HG03103 (cell line): ENCODE data around the gene NUMBL.

Source experiments
- ATAC-seq: cut with Tn5 transposase; IDR thresholded peaks from one replicate; pipeline ENCODE4 v1.9.1; 2021; ENCODE audit warnings: low read depth; ENCODE audit not compliant: unreplicated experiment

Gene NUMBL

DNA sequence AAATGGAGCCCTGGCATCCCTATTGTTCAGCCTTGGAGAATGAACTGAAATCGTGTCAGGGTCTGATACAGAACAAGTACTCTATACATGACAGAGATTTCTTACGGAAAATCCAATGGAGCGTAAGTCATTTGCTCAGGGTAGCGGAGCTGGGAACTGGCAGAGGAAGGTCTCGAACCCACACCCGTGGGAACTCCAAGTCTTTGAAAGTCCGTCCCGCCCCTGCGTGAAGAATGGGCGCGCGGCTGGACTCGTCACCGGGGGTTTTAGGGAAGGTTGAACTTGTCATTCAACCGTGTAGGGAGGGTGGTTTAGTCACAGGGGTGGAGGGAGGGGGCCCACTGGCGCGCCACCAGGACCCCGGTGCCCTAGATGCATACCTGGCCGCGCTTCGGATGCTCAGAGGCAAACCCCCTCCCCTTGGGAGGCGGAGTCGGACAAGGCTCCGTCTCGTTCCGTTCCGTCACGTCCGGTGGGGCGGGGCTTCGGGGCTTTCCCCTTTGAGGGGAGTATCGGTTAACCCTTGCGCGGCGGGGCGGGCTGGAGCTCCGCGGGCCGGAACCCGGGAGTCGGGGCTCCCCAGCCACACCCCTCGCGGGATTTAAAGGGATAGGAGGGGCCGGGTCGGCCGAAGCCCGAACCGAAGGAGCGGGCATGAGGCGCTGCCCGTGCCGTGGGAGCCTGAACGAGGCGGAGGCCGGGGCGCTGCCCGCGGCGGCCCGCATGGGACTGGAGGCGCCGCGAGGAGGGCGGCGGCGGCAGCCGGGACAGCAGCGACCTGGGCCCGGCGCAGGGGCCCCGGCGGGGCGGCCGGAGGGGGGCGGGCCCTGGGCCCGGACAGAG is 26.3 kb upstream of the NUMBL start, which contains the start of the genes COQ8B and ITPKC:
COQ8B (minus strand) TSS at position 405 of the 843 bp plus-strand sequence. CDS start 2,254 bp downstream, outside the sequence.
ITPKC (plus strand) TSS at position 631 of the 843 bp plus-strand sequence; CDS start at position 655, 24 bp downstream.
- ATAC-seq: peak; percentile 54

DNA sequence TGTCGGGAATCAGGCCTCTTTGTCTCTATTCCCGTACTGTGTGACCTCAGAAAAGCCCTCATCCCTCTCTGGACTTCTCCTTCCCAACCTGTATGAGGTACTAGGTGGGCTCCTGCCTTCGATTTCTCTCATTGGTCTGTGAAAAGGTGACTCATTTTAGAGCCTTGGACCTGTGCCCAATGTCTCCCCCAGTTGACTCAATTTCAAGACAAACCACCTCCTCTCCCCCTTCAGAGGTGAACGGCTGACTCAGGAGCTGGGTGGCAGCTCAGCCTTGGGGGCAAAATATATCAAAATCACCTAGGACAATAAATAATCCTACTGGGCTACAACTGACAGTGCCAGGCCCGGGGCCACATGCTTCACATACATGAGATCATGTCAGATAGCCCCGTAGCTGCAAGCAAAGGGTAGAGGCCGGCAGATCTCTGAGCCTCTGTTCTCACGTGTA is 25.6 kb upstream of the NUMBL start:
- ATAC-seq: peak; percentile 1

DNA sequence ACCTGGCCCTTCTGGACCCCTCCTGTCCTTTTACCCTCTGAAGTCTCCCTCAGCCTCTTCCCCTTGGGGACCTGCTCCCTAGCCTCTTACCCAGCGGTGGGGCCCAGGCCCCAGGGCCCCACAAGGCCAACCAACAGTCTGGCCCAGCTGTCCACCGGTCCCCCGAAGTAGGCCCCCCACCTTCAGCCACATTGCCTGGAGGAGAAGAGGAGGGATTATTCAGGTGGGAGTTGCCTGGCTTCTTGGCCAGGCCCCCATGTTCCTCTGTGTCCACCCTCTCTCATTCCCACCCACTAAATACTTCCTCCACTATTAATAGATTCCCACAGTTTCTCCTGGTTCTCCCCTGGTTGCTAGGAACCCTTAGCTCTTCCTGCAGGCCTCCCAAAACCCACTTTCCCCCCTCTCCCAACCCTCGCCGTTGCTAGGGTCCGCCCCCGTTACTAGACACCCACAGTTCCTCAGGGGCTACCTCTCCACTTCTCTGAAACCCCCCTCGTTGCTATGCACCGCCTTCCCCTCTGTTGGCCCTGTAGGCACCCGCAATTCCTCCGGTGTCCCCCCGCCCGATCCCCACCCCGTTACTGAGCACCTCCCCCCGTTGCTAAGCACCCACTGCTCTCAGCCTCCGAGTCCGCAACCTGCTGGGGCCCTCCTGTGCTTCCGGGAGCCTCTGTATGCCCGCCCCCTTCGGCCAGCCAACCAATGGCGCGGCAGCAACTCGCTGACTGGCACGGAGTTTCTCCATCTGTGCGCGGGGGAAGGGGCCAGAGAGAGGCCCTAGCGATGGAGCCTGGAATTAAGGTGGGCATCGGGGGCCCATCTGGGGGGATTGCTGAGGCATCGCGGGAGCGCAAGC is 24.2 kb upstream of the NUMBL start:
- peak; percentile 60 for ATAC-seq

DNA sequence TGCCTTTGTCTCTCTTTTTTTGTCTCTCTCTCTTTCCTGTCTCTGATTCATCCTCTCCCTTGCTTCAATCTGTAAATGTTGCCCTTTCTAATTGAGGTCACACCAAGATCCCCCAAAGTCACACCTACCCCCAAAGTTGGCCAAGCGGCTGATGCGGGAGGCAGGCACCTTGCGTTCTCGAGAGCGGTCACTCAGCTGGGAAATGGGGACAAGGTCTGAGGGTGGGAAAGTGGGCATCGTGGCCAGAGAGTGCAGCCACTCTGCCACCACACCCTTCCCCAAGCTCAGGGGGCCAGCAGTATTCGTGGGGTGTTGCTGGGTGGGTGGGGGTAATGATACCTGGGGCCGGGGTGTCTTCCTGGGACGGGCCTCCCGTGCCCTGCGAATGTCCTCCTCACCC is 23.5 kb upstream of the NUMBL start:
- ATAC-seq: no peak

DNA sequence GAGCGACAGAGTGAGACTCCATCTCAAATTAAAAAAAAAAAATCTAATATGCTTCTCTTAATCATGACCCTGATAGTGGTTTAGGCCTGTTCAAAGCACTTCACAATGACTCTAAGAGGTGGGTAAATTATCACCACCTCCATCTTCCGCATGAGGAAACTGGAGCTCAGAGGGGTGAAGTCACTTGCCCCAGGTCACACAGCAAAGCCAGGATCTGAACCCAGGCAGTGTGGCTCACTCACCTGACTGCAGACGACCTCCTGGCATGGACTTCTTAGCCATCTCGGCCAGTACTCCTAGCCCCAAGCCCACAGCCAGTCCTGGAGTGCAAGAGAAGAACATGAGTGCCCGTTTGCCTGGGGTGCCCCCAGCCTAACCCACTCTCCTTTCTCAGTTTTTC is 19.4 kb upstream of the NUMBL start:
- no peak for ATAC-seq

DNA sequence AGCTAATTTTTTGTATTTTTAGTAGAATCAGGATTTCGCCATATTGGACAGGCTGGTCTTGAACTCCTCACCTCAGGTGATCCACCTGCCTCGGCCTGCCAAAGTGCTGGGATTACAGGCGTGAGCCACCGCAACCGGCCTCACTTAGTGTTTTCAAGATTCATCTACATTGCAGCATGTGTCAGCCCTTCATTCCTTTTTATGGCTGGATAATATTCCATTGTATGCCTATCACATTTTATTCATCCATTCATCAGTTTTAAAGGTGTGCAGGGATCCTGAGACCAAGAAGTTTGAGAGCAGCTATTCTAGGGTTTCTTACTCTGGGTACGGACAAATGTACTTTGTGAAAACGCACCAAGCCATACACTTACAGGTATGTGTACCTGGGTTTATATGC is 17.2 kb upstream of the NUMBL start:
- no peak for ATAC-seq

DNA sequence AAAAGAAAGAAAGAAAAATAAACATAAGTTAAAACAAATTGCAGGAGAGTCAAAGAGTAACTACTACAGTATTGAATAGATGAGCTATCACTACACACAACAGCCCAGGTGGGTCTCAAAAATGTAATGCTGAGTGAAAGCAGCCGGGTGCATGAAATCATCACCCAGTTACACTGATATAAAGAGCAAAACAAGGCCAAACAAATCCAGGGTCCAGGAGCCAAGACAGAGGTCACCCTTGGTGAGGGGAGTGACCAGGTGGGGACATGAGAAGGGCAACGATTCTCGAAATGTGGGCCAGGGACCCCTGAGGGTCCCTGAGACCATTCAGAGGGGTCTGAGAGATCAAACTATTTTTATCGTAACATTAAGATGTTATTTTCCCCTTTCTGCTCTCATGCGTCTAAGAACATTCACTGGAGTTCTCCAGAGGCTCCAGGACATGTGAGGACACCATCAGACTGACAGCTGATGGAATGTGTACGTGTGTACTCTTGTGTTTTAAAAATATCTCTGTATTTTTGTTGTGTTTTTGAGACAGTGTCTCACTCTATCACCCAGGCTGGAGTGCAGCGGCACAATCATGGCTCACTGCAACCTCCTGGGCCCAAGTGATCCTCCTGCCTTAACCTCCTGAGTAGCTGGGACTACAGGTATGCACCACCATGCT is 15.6 kb upstream of the NUMBL start:
- no peak for ATAC-seq

DNA sequence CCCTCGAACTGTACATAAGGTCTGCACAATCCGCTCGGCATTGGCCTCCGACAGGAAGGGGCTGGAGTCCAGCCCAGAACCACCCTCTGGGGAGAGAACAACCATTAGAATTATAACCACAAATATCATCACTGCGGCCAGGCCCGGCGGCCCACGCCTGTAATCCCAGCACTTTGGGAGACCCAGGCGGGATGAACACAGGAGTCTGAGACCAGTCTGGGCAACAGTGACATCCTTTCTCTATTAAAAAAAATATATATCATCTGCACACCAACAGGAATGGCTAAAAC is 14.9 kb upstream of the NUMBL start:
- no peak for ATAC-seq

DNA sequence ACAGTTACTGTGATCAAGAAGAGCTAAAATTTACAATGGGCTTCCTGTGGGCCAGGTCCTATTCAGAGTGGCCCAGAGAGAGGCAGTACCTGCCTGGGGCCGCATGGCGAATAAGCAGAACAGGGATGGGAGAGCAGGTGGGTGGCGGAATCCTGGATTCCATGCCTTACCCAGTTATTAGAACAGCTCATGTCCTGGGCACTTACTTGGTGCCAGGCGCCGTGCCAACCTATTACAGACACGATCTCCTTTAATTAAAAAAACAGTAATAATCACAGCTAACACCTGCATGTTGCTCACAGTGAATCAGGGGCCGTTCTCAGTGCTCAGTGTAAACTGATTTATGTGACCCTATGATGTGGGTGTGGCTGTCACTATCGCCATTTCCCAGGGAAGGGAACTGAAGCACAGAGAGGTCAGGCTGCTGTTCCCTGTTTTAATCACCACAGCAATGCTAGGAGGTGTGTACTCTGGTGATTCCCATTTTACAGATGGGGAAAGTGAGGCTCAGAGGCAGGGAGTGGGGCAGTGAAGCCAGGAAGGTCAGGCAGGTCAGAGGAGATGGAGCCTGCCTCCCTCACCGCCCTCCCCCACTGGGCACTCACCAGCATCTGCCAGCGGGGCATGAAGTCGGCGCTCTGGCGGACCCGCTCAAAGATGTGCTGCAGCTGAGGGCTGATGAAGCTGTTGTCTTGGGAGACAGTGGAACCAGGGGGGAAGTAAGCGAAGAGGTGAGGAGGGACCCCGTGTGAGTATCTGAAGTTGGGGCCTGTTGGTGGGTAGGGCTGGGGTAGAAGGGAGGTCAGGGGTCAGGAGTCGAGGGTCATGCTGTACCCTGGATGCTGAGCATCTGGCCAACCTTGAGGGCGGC is 14.3 kb upstream of the NUMBL start:
- no peak for ATAC-seq

DNA sequence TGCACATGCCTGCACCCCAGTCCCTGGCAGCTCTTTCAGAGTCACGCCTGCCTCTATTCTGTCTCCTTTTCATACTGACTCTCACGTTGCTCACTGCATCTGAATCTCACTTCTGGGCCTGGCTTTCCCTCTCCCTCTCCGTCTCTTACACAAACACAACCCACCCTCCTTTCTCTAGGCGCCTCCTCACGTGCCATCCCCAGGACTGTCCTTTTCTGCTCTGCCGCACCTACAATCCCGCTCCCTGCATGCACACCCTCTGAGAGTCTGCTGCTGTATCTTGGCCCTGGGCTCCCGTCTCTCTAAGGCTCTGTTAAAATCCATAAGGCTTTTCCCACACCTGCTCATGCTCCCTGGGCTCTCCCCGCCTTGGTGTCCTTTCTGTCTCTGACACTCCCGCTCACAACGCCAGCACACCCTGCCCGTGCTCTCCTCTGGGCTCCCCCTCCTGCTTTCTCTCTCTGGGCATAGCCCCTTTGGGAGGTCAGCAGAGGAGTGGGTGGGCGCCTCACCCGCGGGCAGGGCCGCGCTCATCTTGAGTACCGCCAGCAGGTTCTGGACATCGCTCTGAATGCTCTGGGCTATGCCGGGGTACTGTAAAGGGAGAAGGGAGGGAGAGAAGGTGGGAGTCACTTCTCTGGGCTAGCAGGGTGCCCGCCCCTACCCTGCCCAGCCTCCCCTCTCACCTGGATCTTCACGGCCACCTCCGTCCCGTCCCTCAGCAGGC is 12.7 kb upstream of the NUMBL start:
- ATAC-seq: no peak

DNA sequence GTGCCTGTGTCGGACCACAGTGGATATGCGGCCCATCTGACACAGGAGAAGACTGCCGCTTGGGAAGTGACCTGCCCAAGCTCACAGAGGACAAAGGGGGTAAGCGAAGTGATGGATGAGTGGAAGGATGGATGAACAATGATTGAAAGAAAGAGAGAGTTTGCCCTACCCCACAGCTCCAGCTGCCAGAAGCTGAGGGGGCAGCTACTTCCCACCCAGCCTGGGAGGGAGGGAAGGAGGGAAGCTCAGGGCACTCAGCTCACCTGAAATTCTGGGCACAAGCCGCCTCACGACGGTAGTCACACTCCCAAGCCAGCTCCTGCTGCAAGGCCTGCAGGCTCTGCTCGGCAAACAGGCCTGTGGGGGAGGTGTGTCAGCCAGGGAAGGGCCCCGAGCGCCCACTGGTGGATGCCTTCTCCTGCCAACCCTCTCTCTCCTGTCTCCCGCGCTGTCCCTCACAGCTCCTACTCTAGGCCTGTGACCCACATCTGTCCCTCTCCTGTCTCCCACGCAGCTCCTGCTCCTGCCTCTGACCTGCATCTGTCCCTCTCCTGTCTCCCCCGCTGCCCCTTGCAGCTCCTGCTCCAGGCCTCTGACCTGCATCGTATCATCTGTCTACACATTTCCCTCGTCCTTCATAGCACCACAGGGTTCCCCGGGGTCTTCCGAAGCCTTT is 12.0 kb upstream of the NUMBL start:
- no peak for ATAC-seq

DNA sequence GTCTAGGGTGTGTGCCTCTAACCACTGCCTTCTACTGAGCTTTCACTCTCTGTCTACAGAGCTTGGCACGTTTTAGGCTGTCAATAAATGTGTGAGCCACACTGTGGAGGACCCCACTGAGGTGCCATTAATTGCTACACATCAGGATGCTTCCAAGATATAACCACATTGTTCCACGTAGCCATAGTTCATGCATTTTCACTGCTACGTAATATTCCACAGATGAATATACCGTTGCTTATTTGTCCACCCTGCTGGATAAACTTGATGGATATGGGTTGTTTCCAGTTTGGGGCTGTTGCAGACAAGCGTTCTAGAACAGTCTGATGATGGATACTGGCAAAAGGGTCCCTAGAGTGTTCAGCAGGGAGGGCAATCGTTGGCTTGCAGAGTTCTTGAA is 11.3 kb upstream of the NUMBL start:
- no peak for ATAC-seq

DNA sequence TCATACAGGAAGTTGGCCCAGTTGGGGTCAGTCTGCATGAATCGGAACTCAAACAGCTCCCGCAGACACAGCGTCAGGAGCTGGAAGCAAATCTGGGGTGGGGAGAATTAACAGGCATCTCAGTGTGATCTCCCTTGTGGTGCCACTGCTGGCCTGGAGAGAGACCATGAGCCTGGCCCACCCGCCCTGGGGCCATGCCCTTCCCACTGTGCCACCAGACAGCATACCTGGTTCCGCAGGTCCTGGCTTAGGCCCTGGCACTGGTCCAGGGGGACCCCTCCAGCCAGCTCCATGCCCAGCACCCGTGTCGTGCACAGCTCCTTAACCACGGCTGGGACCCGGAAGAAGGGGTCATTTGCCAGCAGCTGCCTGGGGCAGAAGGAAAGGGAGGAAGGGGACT is 9.6 kb upstream of the NUMBL start:
- no peak for ATAC-seq

DNA sequence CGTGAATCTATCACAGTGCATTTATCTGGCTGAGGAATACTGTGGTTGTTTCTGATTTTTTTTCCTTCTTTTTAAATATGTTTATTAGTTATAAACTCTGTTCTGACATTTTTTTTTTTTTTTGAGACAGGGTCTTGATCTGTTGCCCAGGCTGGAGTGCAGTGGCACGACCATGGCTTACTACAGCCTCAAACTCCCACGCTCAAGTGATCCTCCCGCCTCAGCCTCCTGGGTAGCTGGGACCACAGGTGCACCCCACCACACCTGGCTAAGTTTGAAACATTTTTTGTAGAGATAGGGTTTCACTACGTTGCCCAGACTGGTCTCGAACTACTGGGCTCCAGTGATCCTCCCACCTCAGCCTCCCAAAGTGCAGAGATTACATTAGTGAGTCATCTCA is 6.6 kb upstream of the NUMBL start:
- no peak for ATAC-seq

DNA sequence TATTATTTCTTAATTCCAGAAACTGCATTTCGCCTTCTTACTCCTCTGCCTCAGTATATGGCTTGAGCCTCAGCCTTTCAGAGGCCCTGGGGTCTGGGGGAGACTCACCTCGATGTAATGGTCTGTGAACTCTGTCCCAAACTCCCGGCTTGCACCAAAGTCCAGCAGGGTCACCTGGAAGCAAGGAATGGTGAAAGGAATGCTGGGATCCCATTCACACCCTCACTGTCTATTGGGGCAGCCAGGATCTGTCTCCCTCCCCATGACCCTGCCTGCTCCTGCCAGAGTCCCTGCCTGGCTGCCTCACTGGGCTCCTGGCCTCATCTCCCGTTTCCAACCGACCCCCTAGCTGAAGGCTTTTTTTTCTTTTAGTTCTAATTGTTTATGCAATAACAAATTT is 5.4 kb upstream of the NUMBL start:
- ATAC-seq: no peak

DNA sequence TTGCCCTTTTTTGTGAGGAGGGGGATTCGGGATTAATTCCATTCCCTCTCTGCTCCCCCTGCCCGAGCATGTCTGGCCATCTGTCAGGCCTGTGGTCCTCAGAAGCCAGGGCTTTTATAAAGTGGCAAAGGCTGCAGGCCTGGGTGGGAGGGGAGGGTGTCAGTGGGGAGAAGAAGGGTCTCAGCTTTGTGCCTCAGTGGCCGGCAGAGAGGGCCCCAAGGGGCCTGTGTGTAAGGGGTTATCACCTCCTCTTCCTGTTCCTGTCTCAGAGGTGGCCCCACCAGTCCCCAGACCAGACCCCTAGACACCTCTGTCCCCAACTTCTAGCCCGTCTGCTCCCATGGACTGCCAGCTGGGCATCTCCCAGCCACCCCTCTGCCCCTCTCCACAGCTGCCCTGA is 3.4 kb upstream of the NUMBL start:
- no peak for ATAC-seq

DNA sequence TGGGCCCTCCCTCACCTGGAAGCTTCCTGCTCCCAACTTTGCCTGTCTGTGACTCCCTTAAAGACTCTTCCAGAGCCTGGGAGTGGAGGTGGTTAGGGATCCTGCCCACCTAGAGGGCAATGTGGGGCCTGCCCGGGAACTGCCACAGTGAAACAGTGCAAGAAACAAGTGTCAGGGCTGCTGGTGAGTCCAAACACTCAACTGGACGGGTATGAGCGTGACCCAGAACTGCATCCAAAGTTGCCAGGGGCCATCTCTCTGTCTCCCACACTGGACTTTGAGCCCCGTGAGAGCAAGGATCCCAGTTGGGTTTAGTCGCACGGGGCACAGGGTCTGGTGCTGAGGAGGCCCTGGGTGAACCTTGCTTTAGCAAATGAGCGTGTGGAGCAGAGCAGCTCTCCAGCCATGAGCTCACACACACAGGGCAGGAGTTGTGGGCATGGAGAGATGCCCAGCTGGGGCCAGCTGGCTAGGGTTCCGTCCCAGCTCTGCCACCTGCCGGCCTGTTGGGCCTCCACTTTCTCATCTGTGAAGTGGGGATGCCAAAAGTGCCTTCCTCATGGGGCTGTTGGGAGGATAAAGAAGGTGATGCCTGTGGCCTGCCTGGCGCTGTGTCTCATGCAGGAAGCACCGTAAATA is 2.8 kb upstream of the NUMBL start:
- ATAC-seq: no peak

DNA sequence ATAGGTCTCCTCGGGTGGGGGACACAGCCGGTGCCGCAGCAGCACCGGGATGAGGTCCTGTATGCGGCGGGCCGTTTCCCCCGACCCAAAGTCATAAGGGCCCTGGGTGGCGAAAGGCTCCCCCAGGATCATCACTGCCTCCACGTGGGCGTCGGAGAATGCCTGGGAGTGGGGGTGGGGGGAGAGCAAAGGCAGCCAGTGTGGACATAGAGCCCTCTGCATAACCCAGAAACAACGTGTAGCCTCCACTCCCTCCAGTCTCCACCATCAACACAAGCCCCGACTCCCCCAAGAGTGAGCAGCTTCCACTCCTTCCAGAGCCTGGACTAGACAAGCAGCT is 1.7 kb upstream of the NUMBL start:
- ATAC-seq: no peak
